HG03175 (cell line): ENCODE measurements around the gene APOB.

ENCODE experiments used
- ATAC-seq: cut with Tn5 transposase; IDR thresholded peaks from one replicate; pipeline ENCODE4 v1.9.1; 2021; ENCODE audit warnings: mild to moderate bottlenecking, moderate library complexity; ENCODE audit not compliant: unreplicated experiment

The APOB gene

GRCh38 chr2:20986024-20986939 lies 57.6 kb downstream of the APOB start:
- ATAC-seq: no peak

DNA sequence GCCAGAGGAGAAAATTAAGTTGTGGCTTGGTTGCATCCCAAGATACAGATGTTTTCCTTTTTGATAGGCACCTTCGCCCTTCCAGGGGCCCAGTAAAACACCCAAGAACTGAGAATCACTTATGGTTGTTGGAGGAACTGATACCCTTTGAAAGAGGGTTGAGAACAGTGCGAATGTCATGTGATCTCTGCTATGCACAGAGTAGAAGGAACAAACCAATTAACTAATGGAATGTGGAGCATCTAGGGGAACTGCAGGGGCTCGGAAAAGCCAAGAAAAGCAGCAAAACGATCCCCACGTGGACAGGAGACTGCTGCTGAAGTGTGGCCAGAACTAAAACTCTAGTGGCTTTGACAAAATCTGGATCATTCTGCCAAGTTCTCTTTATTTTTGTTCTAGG lies 58.8 kb downstream of the APOB start:
- ATAC-seq: no peak

GRCh38 chr2:20984408-20984807 lies 59.5 kb downstream of the APOB start:
- ATAC-seq: no peak

- no peak for ATAC-seq
Measured at GRCh38 chr2:20983844-20984243, 60.0 kb downstream of the APOB start.

DNA sequence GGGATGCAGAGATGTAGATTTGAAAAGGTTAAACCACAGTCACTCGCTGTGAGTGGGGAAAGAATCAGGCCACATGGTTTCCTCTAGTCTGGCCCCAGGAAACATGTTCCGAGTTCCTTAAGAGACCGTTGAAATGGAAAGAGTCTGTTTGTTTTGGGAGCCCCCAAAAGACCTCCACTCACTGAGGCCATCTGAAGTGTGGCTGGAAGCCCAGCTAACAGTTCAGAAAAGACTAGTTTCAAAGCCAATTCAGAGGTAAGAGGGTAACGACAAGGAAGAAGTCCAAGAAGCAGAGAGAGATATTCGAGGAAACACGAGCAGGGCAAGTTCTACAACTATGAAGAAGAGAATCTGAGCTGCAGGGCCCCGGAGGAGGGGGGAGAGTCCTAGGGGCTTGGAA lies 61.0 kb downstream of the APOB start:
- ATAC-seq: no peak

GRCh38 chr2:20977520-20978180 lies 66.2 kb downstream of the APOB start:
- no peak for ATAC-seq

GRCh38 chr2:20976527-20976926 lies 67.3 kb downstream of the APOB start:
- ATAC-seq: no peak

GRCh38 chr2:20972792-20973565 lies 70.9 kb downstream of the APOB start:
- ATAC-seq: no peak

DNA sequence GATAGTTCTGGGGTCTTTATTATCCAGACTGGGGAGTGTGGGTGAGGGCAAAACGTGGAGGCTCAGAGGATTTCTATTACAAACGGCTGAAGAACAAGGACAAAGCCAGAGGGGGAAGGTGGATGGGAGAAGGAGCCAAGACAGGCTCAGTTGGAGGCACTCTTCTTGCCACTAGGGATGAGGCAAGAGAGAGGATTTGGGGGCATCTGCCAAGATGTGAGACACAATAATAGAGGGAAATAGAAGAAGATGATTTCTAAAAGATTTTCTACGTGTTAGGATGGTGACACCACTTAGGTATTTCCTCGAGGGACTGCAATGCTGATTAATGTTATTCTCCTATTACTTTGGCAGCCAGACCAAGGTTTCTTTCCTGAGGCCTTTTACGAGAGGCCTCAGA lies 71.8 kb downstream of the APOB start:
- no peak for ATAC-seq

DNA sequence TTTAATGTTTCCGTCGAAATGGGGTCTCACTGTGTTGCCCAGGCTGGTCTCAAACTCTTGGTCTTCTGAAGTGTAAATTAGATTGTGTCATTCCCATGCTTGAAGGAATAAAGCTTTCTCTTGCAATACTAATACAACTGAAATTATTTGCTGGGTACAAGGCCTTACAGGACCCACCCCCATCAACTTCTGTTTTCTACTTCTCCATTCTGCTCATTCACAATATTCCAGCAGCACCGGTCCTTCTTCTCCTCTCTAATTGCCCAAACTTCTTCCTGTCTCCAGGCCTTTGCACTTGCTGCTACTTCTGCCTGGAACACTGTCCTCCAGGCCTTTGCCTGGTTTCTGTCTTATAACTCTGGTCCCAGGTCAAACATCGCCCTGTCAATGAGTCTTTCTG lies 73.8 kb downstream of the APOB start:
- ATAC-seq: no peak

- no peak for ATAC-seq
Measured at GRCh38 chr2:20966061-20966595, 77.7 kb downstream of the APOB start.

DNA sequence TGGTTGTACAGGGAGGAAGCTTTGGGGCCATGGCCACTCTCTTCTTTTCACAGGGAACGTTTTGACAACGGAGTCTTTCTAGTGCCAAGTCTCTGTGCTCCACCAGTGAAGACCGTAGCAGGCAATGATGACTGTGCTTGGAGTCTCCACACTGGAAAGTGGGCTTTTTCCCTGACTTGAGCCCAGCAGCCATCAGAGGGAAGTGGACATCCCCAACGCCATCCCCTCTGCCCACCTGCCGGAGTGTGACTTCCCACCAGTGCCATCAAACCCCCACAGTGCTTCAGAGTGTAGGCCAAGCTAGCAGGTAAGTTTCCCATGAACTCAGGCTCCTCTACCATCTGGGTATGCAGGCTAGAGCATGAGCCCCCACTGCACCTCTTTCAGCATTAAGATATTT lies 78.7 kb downstream of the APOB start:
- no peak for ATAC-seq

DNA sequence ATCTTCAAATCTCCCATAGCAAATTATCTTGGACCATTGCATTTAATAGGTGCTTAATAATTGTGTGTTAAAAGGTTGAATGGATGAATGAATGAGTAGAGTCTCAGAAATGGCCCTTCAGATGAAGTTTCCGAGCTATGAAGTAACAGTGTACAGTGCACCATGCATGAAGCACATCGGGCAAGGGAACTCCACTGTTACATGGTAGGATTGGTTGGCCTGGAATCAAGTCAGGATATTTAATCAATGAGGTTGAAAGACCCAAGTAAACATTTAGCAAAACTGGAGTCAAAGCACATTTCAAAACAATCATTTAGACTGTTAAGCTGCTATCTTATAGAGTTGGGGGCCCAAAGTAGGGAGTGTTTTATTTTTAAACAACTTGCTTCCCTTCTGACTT lies 80.0 kb downstream of the APOB start:
- ATAC-seq: no peak

DNA sequence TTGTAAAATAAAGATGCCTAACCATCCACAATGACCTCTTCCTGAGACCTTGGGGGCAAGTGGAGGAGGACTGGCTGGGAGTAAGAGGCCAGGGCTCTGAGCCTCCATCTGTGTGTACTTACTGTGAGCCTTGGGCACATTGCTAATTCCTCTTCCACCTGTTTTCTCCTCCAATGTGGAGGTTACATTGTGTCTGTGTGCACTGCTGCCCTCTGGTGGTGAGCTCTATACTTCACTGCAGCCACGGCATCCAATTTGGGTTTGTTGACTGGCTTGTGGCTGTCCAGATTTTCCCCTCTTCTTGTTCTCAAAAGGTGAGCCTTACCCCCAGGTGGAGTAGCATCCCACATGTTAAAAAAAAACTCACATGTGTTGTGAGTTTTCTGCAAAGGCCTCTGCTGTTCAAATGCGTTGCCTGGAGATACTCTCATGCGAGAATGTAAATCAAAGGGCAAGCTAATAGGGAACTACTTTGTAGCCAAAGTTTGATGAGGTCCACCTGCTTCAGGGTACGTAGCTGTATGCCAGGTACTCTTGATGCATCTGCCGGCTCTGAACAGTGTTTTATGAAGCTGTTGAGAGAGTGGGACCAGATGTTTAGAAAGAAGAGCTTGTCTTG lies 80.8 kb downstream of the APOB start:
- peak; percentile 85 for ATAC-seq

DNA sequence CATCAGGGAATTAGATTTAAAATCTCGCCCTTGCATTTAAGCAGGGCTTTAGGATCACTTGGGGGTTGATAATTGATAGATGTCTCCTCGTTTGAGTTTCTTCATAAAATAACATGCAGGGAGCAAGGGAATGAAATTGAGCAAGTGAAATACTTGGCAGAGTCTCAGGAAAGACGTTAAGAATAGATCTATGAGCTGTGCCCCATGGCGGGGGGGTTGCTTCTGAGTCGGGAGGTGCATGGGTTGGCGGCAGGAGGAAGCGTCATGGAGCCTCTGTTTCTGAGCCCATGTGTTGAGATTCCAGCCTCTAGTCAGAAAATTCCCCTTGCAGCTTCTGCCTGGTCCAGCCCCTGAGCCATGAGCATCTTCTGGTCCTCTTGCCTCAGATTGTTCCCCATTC lies 82.0 kb downstream of the APOB start:
- ATAC-seq: no peak

DNA sequence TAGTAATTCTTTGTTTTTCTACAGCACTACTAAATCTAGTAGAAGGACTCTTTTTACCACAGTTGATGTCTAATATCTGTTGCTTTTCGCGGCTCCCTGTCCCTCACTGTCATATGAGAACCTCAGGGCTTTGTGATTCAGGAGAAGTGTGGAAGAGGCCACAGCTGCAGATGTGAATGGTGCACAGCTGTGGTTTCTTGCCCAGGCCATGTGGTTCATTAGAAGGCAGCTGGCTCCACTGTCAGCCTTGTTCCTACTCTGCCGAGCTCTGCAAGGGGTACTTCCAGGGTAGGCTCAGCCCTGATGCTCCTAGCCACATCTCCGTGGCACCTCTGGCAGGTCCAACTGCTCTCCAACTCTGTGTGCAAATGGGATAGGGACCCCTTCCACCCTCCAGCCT lies 83.9 kb downstream of the APOB start:
- ATAC-seq: no peak

DNA sequence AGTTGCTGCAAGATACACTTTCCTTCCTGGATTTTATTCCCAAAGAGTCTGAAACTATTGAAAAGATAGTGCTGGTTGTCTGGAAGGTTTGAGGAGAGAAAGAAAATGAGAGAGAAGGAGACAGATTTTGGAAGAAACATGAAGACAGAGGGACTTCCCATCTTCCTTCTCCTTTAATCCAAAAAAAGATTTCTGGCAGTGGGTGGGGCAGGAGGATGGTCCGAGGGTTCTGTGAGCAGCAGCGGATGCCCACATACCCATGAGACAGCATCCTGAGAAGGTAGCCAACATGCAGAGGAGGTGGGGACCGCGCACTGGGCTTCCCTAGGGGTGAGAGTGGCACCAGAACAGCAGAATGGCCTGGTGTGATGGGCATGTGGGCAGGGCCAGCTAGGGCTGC lies 84.6 kb downstream of the APOB start:
- ATAC-seq: no peak

DNA sequence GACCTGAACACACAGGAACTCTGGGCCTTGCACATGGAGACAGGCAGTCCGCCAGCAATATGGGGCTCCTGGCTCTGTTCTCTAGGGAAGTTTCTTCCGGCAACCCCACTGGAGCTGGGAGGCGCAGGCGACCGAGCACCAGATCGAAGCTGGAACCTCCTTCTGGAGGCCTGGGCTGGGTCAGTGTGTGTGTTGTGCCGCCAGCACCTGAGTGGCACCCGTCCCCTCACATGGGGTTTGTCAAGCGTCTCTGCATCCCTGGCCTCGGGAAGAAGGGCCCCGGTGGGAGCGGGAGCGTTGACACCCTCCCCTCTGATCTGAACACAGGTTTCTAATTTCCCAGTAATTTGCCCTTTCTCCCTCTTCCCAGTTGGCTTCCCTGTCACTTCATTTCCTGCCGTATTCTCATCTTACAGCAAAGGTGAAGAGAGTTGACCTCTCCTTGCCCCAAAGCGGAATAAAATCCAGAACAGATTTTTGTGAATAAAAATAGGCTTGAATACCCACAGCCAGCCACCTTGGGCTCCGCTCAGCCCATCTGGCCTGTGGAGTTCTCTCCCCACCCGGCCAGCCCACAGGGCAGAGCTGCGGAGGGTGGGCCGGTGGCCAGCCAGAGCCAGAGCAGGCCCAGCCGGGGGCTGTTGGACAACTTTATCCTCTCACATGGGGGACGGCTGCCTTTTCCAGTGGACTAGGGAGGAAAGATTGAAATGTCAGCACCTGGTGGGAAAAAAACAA lies 85.9 kb downstream of the APOB start:
- no peak for ATAC-seq

GRCh38 chr2:20955277-20956026 lies 88.4 kb downstream of the APOB start:
- ATAC-seq: no peak
